ENCODE data around the gene KYNU. TPM values are rescaled to one million over a fixed set of nuclear protein-coding genes. Genes with fewer than 3 reads are reported as not detected.

The KYNU gene
- polyA plus RNA-seq, 1 experiment, result 0.04 TPM

DNA sequence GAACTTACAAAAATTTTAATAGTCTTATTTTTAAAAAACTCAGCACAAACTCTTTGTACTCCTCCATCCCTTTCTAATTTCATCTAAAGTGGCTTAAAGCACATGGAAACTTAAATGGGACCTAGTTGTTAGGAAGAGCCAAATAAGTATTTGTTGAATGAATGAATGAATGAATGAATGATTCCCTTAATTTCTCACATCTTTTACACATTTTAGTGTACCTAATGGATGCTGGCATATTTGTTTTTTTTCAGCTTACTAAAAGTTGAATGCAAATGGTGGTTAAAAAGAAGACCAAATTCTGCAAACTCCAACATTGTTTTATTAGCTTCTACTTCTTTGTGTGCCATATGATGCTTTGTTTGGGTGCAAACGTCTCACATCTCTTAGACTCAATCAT lies 89.6 kb downstream of the KYNU start:
- CTCF ChIA-PET, result no interaction called here
- POLR2A ChIA-PET, result no interaction called here
- Histone ChIP-seq H3K4me3 (ENCODE audit: low read depth, low read length) (no peak overlapping the region), H3K27me3 (ENCODE audit: control insufficient read depth, insufficient read depth, low read length) (no peaks in the 10 kb centered on the region), H3K36me3 (ENCODE audit: control insufficient read depth, insufficient read depth, low read length) (no peaks in the 10 kb centered on the region)
- no peak for DNase-seq (ENCODE audit: low read depth)
- TF ChIP-seq, protein P1, sequence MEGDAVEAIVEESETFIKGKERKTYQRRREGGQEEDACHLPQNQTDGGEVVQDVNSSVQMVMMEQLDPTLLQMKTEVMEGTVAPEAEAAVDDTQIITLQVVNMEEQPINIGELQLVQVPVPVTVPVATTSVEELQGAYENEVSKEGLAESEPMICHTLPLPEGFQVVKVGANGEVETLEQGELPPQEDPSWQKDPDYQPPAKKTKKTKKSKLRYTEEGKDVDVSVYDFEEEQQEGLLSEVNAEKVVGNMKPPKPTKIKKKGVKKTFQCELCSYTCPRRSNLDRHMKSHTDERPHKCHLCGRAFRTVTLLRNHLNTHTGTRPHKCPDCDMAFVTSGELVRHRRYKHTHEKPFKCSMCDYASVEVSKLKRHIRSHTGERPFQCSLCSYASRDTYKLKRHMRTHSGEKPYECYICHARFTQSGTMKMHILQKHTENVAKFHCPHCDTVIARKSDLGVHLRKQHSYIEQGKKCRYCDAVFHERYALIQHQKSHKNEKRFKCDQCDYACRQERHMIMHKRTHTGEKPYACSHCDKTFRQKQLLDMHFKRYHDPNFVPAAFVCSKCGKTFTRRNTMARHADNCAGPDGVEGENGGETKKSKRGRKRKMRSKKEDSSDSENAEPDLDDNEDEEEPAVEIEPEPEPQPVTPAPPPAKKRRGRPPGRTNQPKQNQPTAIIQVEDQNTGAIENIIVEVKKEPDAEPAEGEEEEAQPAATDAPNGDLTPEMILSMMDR (IDR thresholded peaks at IDR 0.05; ENCODE audit: insufficient read depth, low read depth, low read length), result no peak

DNA sequence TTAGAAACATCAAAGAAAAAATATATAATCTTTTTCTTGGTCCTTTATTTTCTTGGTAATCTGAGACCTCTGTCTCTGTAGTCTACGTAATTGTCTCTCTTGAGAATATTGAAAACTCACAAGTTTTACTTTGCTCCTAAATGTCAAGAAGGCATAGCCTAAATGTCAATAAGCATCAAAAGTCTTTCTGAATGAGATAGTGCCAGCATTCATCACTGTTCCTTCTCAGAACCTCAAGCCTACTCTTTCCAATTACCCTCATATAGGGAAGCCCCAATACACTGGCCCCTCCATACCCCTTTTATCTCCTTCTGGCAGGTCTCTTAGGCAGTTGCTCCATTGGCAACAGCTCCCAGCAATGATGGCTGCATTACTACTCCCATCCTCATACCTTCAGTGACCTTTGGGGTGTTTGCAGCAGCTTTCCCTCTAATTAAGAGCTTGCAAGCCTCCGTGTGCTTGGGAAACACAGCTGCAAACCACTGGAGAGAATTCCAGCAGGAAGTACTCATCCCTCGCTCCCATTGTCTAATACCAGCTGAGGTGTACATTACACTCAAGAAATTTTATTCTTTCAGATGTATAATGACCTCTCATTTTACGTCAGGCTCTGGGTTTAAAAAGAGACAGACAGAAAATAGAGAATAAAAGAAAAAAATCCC lies 95.8 kb downstream of the KYNU start:
- no peaks in the 10 kb centered on the region for H3K27me3 ChIP-seq (ENCODE audit: control insufficient read depth, insufficient read depth, low read length)
- no peaks in the 10 kb centered on the region for H3K36me3 ChIP-seq (ENCODE audit: control insufficient read depth, insufficient read depth, low read length)
- POLR2A ChIA-PET, result no interaction called here
- TF ChIP-seq, protein P1 (IDR thresholded peaks at IDR 0.05; ENCODE audit: insufficient read depth, low read depth, low read length), result no peak
- H3K4me3 ChIP-seq (ENCODE audit: low read depth, low read length), result no peak overlapping the region
- no peak for DNase-seq (ENCODE audit: low read depth)
- CTCF ChIA-PET, result interaction anchor here (1.2 to 1.4 kb wide), 2 partner anchors 16 to 291 kb away, joined by 3 read pairs; no protein-coding TSS in a partner anchor

DNA sequence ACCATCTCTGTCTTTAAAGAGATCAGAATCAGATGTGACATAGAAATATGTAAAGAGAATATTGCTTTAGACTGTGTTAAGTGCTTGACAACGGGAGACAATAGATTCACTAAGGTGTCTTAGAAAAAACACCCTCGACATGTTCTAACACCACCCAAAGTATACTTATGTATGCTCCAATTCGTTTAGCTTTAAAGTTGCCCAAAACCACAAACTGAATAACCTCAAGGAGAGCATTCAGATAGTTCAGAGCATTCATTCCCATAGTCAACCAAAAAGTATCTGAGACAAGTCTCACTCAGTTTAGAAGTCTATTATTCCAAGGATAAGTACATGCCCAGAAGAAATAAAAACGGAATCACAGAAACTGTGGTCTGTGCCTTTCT lies 96.4 kb downstream of the KYNU start:
- Histone ChIP-seq H3K4me3 (ENCODE audit: low read depth, low read length) (no peak overlapping the region), H3K36me3 (ENCODE audit: control insufficient read depth, insufficient read depth, low read length) (no peaks in the 10 kb centered on the region), H3K27me3 (ENCODE audit: control insufficient read depth, insufficient read depth, low read length) (no peaks in the 10 kb centered on the region)
- ChIA-PET CTCF (interaction anchor here (0.9 to 1.5 kb wide), 4 partner anchors 10 to 292 kb away, joined by 3 read pairs; no protein-coding TSS in a partner anchor), POLR2A (no interaction called here)
- TF ChIP-seq, protein P1 (IDR thresholded peaks at IDR 0.05; ENCODE audit: insufficient read depth, low read depth, low read length), result no peak
- no peak for DNase-seq (ENCODE audit: low read depth)

DNA sequence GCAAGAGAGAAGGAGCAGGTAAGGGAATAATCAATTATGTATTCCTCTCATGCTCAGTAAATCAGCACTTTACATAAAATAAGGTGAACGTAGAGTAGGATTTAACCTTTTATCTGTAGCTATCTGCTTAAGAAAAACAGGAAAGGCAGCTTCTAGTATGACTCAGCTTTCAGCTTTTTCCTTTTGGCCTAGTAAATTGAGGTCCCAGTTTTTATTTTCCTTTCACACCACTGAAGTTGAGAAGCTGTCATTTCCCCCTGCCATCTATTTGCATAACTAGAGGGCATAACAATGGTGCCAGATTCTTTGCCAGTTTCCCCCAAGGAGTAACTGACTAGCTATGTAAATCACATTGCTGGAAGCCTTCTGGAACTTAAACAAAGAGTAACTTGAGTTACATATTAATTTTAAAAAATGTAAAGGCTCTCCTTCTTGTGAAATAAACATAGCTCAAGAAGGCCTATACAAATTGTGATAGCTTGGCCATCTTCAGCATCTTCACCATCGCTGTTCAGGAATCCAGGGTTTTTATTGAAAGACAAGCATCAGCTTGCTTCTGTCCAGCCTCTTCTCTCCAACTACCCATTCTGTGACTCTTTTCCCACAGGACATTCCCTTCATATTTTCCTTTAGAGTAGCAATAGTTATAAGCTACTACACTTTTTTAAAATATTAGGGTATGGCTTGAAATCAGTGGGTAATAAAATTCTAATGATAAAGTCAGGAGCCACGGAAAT lies 97.0 kb downstream of the KYNU start:
- POLR2A ChIA-PET, result interaction anchor here (0.6 kb wide), 1 partner anchor 10 kb away, joined by 3 read pairs; no protein-coding TSS in a partner anchor
- CTCF ChIA-PET, result interaction anchor here (0.7 to 1.5 kb wide), 6 partner anchors 8 to 293 kb away, joined by 3 read pairs; no protein-coding TSS in a partner anchor

DNA sequence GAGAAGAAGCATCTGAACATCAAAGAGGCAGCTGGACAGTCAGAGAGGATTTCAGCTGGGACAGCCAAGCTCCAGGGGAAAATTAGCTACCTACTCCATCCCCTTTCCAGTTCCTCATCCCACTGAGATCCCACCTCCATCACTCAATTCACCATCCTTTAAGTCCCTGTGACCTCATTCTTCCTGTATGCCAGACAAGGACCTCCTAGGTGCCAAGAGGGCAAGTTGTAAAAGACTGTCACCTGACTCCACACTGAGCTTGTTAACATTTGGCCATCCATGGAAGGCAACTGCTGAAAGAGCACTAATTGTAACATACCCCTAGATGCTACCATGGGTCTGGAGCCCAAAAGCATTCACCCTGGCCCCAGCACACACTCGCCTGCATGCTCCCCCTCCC lies 97.8 kb downstream of the KYNU start:
- POLR2A ChIA-PET, result no interaction called here
- DNase-seq (ENCODE audit: low read depth), result no peak

More for the DNA sequence above, 97.0 kb downstream of the KYNU start:
- no peaks in the 10 kb centered on the region for H3K36me3 ChIP-seq (ENCODE audit: control insufficient read depth, insufficient read depth, low read length)
- no peak for DNase-seq (ENCODE audit: low read depth)
- no peaks in the 10 kb centered on the region for H3K27me3 ChIP-seq (ENCODE audit: control insufficient read depth, insufficient read depth, low read length)
- TF ChIP-seq, protein P1 (IDR thresholded peaks at IDR 0.05; ENCODE audit: insufficient read depth, low read depth, low read length), result no peak
- no peak overlapping the region for H3K4me3 ChIP-seq (ENCODE audit: low read depth, low read length)

More for the DNA sequence above, 97.8 kb downstream of the KYNU start:
- H3K27me3 ChIP-seq (ENCODE audit: control insufficient read depth, insufficient read depth, low read length), result no peaks in the 10 kb centered on the region
- TF ChIP-seq, protein P1 (IDR thresholded peaks at IDR 0.05; ENCODE audit: insufficient read depth, low read depth, low read length), result no peak
- CTCF ChIA-PET, result interaction anchor here (0.7 to 1.5 kb wide), 6 partner anchors 9 to 292 kb away, joined by 3 read pairs; no protein-coding TSS in a partner anchor
- no peak overlapping the region for H3K4me3 ChIP-seq (ENCODE audit: low read depth, low read length)
- no peaks in the 10 kb centered on the region for H3K36me3 ChIP-seq (ENCODE audit: control insufficient read depth, insufficient read depth, low read length)
